ENCODE results near the gene PARD3.

PARD3 gene

DNA sequence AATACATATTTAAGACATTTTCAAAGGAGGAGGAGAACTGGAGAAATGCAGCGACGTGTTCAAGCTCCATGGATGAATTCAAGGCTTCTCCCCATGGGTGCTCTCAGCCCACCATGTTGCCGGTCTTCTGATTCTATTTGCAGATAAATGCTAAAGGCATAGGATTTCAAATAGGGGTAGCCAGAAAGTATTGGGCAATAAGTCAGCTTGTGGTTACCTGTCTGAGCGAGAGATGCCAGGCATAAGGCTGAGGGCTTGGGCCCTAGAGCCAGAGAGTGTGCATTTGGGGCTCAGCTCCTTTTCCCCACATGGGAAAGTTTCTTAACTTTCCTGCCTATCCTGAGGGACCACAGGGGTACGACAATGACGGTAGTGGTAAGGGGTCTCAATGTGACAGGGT is 180.0 kb downstream of the PARD3 start:
- Histone ChIP-seq H3K4me1 (ENCODE audit: low read depth, poor library complexity, severe bottlenecking) (peaks cover 39% of the 10 kb centered on the region), H3K4me3 (IDR thresholded peaks at IDR 0.05; ENCODE audit: insufficient read depth, low read depth, low read length) (no peak overlapping the region), H3K79me2 (ENCODE audit: insufficient read depth, low read depth) (peaks cover 12% of the 10 kb centered on the region; the same call in 1 of the 2 replicates), H4K20me1 (ENCODE audit: insufficient read depth) (0 out of 2 replicates have a peak, but pooled peaks cover 3% of the 10 kb centered on the region), H3K27me3 (ENCODE audit: insufficient read depth, low read depth) (no peaks in the 10 kb centered on the region), H3K9ac (no peak overlapping the region), H2AFZ (ENCODE audit: low read depth) (no peak overlapping the region), H3K4me2 (no peak overlapping the region), H3K36me3 (ENCODE audit: insufficient read depth) (no peaks in the 10 kb centered on the region), H3K27ac (no peak overlapping the region)
- TF ChIP-seq, protein P1, sequence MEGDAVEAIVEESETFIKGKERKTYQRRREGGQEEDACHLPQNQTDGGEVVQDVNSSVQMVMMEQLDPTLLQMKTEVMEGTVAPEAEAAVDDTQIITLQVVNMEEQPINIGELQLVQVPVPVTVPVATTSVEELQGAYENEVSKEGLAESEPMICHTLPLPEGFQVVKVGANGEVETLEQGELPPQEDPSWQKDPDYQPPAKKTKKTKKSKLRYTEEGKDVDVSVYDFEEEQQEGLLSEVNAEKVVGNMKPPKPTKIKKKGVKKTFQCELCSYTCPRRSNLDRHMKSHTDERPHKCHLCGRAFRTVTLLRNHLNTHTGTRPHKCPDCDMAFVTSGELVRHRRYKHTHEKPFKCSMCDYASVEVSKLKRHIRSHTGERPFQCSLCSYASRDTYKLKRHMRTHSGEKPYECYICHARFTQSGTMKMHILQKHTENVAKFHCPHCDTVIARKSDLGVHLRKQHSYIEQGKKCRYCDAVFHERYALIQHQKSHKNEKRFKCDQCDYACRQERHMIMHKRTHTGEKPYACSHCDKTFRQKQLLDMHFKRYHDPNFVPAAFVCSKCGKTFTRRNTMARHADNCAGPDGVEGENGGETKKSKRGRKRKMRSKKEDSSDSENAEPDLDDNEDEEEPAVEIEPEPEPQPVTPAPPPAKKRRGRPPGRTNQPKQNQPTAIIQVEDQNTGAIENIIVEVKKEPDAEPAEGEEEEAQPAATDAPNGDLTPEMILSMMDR (conservative IDR thresholded peaks at IDR 0.05; ENCODE audit: low read depth, low read length): no peak

DNA sequence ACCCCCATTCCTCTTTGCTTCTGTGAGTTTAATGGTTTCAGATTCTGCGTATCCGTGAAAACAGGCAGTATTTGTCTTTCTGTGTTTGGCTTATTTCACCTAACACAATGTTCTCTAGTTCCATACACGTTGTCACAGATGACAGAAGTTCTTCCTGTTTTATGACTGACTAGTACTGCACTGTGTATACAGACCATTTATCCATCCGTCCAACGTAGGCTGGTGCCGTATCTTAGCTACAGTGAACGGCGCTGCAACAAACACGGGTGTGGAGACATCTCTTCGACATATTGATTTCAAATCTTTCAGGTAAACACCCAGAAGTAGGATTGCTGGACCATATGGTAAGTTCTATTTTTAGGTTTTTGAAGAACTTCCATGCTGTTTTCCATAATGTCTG is 181.7 kb downstream of the PARD3 start:
- Histone ChIP-seq H3K9ac (no peak overlapping the region), H3K4me3 (IDR thresholded peaks at IDR 0.05; ENCODE audit: insufficient read depth, low read depth, low read length) (no peak overlapping the region)

DNA sequence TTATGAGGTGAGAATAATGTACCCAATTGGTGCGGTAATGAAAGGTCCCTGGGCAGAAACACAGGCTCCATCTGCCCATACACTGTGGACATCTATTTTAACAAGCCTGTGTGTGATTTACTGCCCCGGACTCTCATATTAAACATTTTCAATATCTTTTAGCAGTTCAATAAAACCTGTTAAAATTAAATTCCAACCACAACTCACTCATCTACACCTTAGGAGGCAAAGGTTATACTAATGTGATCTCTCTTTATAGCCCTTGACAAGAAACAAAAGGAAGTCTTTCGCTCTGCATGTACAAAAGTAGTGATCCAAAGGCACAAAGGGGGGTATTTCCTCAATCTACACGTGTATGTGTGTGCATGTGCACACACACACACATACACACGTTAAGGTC is 186.0 kb downstream of the PARD3 start:
- no peaks in the 10 kb centered on the region for H3K27me3 ChIP-seq (ENCODE audit: insufficient read depth, low read depth)
- H2AFZ ChIP-seq (ENCODE audit: low read depth): no peak overlapping the region
- H3K36me3 ChIP-seq (ENCODE audit: insufficient read depth): no peaks in the 10 kb centered on the region
- no peak overlapping the region for H3K4me3 ChIP-seq (IDR thresholded peaks at IDR 0.05; ENCODE audit: insufficient read depth, low read depth, low read length)
- H3K9ac ChIP-seq: no peak overlapping the region
- TF ChIP-seq, protein P1 (conservative IDR thresholded peaks at IDR 0.05; ENCODE audit: low read depth, low read length): no peak
- no peak overlapping the region for H3K4me2 ChIP-seq
- peaks cover 33% of the 10 kb centered on the region for H3K4me1 ChIP-seq (ENCODE audit: low read depth, poor library complexity, severe bottlenecking)
- peaks cover 10% of the 10 kb centered on the region; the same call in 1 of the 2 replicates for H3K79me2 ChIP-seq (ENCODE audit: insufficient read depth, low read depth)
- no peak overlapping the region for H3K27ac ChIP-seq
- H4K20me1 ChIP-seq (ENCODE audit: insufficient read depth): no peaks in the 10 kb centered on the region; the same call in 1 of the 2 replicates

More for the DNA sequence above, 181.7 kb downstream of the PARD3 start:
- H3K4me1 ChIP-seq (ENCODE audit: low read depth, poor library complexity, severe bottlenecking): peaks cover 25% of the 10 kb centered on the region
- no peaks in the 10 kb centered on the region for H3K36me3 ChIP-seq (ENCODE audit: insufficient read depth)
- 0 out of 2 replicates have a peak, but pooled peaks cover 3% of the 10 kb centered on the region for H4K20me1 ChIP-seq (ENCODE audit: insufficient read depth)
- no peak overlapping the region for H2AFZ ChIP-seq (ENCODE audit: low read depth)
- no peaks in the 10 kb centered on the region for H3K27me3 ChIP-seq (ENCODE audit: insufficient read depth, low read depth)
- H3K27ac ChIP-seq: no peak overlapping the region
- H3K79me2 ChIP-seq (ENCODE audit: insufficient read depth, low read depth): peaks cover 12% of the 10 kb centered on the region; the same call in 1 of the 2 replicates
- H3K4me2 ChIP-seq: no peak overlapping the region
- TF ChIP-seq, protein P1 (conservative IDR thresholded peaks at IDR 0.05; ENCODE audit: low read depth, low read length): no peak

DNA sequence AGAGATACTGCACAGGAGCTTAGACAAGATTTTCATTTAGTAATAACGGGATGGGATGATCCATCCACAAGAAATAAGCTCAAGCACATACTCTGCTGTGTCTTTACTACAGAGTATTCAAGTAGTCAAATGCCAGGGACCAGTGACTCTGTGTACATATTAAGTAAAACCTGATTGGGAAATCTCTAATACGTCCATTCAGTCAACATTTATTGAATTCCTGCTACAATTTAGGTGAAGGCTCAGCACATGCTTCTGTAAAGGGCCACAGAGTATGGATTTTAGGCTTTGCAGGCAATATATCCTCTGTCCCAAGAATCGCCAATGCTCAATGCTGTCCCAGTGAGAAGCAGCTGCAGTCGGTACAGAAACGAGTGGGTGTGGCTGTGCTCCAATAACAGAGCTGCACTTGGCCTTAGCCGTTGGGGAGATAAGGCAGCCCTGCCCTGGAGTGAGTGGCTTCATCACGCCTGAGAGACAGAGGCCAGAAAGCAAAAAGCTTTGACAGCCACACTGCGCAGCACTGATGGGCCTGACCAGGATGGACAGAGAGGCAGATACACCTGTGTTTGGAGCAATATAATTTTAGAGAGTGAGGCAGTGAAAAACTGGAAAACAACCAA is 186.8 kb downstream of the PARD3 start:
- no peak overlapping the region for H3K4me3 ChIP-seq (IDR thresholded peaks at IDR 0.05; ENCODE audit: insufficient read depth, low read depth, low read length)
- H4K20me1 ChIP-seq (ENCODE audit: insufficient read depth): no peaks in the 10 kb centered on the region; the same call in none of the 2 replicates
- H2AFZ ChIP-seq (ENCODE audit: low read depth): no peak overlapping the region
- H3K9ac ChIP-seq: no peak overlapping the region
- no peaks in the 10 kb centered on the region for H3K36me3 ChIP-seq (ENCODE audit: insufficient read depth)
- H3K79me2 ChIP-seq (ENCODE audit: insufficient read depth, low read depth): peaks cover 10% of the 10 kb centered on the region; the same call in 1 of the 2 replicates
- H3K27ac ChIP-seq: no peak overlapping the region
- H3K27me3 ChIP-seq (ENCODE audit: insufficient read depth, low read depth): no peaks in the 10 kb centered on the region
- TF ChIP-seq, protein P1 (conservative IDR thresholded peaks at IDR 0.05; ENCODE audit: low read depth, low read length): no peak
- peaks cover 41% of the 10 kb centered on the region for H3K4me1 ChIP-seq (ENCODE audit: low read depth, poor library complexity, severe bottlenecking)
- H3K4me2 ChIP-seq: no peak overlapping the region

All from KMS-11 (cell line).